Coronary artery (tissue), 2 donors: ENCODE data around the gene HIPK2.
"Not testable (repeated sequence)": the region's sequence is repeated elsewhere in the genome, so short reads cannot be mapped to it uniquely, and the experiment has no call there.

Experiments
- DNase-seq: peaks from one replicate; pipeline ENCODE4 v3.0.0-alpha.2; 2017; ENCODE audit warnings: low spot score
- H3K27ac ChIP-seq, 2 donors: fragments of 200-600 bp; sonication (generic); one replicate each; pipeline ENCODE4 v1.5.1; 2016 to 2019
- H3K4me3 ChIP-seq: fragments of 200-600 bp; sonication (generic); 2 replicates; pipeline ENCODE4 v1.5.1; 2016; ENCODE audit warnings: mild to moderate bottlenecking, moderate library complexity
- TF ChIP-seq, protein P1 (sequence below): fragments of 200-600 bp; sonication (generic); IDR thresholded peaks from one replicate; pipeline ENCODE4 v1.5.1; 2019; ENCODE audit warnings: antibody characterized with exemption

HIPK2 gene

DNA sequence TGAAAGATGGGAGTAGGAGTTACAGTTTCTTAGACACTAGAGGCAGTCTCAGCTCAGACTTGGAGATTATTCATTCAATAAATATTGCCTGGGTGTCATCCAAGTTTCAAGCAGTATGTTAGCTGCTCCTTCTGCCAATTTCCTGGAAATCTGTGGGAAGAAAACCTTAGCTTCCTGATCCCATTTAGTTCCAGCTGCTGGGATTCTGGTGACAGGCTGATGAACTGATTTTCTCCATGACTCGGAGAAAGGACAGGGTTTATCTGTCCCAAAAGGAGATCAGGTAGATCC lies 158.5 kb downstream of the HIPK2 start:
- H3K4me3 ChIP-seq = no peak overlapping the region
- TF ChIP-seq, protein P1, sequence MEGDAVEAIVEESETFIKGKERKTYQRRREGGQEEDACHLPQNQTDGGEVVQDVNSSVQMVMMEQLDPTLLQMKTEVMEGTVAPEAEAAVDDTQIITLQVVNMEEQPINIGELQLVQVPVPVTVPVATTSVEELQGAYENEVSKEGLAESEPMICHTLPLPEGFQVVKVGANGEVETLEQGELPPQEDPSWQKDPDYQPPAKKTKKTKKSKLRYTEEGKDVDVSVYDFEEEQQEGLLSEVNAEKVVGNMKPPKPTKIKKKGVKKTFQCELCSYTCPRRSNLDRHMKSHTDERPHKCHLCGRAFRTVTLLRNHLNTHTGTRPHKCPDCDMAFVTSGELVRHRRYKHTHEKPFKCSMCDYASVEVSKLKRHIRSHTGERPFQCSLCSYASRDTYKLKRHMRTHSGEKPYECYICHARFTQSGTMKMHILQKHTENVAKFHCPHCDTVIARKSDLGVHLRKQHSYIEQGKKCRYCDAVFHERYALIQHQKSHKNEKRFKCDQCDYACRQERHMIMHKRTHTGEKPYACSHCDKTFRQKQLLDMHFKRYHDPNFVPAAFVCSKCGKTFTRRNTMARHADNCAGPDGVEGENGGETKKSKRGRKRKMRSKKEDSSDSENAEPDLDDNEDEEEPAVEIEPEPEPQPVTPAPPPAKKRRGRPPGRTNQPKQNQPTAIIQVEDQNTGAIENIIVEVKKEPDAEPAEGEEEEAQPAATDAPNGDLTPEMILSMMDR = no peak
- DNase-seq = no peak
- no peak overlapping the region for H3K27ac ChIP-seq

DNA sequence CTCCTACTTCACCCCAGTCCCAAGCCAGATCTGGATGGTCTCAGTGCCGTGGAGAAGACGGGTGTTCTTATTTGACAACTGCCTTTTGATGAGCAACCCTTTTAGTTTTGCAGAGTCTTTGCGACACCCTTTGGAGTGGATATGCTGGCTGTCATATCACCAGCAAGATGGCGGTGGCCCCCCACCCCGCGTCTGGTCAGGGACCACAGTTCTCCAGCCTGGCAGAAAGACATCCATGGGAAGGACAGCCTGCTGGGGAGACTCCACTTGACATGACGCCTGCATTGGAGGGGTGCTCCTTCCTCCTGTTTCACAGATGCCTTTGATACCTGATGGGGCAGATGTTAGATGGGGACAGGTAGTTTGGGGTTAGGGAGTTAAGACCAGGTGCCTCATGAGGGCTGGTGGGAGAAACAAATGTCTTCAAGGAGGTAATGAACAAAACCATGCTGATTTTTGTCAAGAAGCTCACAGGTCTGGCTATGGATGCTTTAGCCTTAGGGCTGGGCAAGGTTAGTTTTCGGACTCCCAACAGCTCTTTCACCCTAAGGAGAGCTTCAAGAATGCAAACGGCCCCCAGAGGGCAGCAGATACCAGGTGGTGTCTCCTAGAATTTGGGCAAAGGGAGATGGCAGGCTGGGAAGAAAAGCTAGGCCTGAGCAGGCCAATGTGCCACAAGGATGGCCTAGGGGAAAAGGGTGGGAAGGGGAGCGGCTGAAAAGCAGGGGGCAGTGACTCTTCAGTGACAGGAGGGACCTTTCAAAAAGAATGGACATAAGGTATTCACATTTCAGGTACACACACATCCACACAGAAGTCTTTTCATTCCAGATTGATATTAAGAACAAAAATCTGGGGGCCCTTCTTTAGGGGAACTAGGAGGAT lies 159.1 kb downstream of the HIPK2 start:
- TF ChIP-seq, protein P1 = no peak
- DNase-seq = no peak
- Histone ChIP-seq H3K4me3 (no peak overlapping the region), H3K27ac (no peak overlapping the region)

DNA sequence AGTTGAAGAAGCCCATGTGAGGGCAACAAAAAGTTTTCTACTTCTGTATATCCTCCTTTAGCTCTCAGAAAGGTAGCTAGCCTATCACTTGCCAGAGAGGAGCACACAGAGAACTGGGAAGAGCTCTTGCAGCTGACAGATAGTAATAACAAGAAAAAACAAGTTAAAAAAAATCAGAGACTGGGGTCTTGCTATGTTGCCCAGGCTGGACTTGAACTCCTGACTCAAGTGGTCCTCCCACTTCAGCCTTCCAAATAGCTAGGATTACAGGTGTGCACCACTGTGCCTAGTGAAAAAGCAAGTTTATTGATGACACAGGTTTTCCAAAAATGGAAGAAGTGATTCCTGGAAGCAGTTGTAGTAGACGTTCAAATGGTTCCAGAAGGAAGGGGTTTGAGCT lies 160.7 kb downstream of the HIPK2 start:
- TF ChIP-seq, protein P1 = no peak
- no peak for DNase-seq
- H3K4me3 ChIP-seq = no peak overlapping the region
- H3K27ac ChIP-seq = no peak overlapping the region

DNA sequence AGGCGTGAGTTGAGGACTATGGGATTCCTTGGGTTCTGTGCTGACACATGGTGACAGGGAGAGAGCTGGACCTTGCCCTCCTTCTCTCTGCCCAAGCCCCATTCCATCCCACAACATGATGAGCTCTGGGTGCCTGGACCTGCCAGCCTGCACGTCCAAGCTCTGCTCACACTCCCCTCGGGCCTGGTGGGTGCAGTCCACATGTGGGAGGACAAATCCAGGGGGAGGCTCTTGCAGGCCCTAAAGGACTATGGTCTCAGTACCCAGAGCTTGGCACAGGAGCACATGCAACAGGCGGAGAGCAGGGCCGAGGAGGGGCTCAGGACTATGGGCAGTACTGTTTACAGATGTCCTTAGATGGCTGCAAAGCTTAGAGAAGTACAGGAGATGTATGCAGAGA lies 162.9 kb downstream of the HIPK2 start:
- no peak for DNase-seq
- no peak overlapping the region for H3K27ac ChIP-seq
- H3K4me3 ChIP-seq = no peak overlapping the region
- TF ChIP-seq, protein P1 = no peak

DNA sequence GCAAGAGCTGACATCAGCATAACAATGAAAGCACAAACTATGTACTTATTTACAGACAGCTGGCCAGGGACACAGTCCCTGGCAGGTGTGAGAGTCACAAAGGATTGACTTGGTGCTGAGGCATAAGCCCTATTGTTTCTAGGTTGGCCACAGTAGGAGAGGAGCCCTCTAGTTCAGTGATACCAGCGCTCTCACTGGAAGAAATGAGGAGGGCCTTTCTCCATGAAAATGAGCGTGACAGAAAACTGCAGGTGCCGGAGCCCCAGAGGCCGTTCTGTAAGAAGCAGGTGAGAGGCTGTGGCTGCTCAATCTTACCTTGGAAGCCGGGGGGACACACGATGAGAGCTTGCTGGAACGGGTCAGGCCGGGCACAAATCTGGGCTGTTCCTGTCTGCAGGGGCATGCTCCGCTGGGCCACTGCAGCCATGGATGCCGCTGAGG lies 163.8 kb downstream of the HIPK2 start:
- no peak overlapping the region for H3K27ac ChIP-seq
- no peak for DNase-seq
- H3K4me3 ChIP-seq = no peak overlapping the region

DNA sequence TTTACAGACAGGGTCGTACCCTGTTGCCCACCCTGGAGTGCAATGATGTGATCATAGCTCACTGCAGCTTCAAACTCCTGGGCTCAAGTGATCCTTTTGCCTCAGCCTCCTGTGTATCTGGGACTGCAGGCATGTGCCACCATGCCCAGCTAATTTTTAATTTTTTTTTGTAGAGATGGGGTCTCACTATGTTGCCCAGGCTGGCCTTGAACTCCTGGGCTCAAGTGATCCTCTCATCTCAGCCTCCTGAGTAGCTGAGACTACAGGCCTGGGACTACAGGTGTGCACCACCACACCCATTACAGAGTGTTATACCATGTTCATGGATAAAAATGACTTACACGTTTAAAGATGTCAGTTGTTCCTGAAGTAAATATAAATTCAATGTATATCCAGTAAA lies 166.2 kb downstream of the HIPK2 start:
- DNase-seq, H3K27ac ChIP-seq, H3K4me3 ChIP-seq: not testable (repeated sequence)

More for the DNA sequence above, 163.8 kb downstream of the HIPK2 start:
- TF ChIP-seq, protein P1 = no peak

DNA sequence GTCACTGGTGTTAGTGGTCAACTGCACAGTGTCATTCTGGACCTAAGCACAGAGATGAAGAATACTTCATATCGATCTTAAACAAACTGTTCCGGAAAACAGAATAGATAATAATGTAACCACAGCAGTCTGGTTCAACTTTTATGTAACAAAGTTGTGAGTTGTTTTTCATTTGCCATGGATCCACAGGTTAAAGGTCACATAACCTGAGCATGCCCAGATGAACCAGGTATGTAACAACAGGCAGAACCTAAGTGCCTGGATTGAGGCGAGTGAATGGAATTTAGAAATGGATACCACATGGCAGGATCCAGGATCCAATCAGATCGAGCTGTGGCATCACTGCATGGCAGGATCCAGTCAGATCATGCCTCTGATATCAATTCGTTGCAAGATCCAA lies 167.2 kb downstream of the HIPK2 start:
- H3K4me3 ChIP-seq = no peak overlapping the region

More for the DNA sequence above, 167.2 kb downstream of the HIPK2 start:
- DNase-seq = no peak
- H3K27ac ChIP-seq = no peak overlapping the region
- TF ChIP-seq, protein P1 = no peak
